OCI-LY1 (cell line): Measurements from ENCODE around the gene UBLCP1.

Source experiments
- H2AFZ ChIP-seq: fragments of 200-600 bp; sonication (generic), shearing (Covaris generic); 2 replicates; pipeline ENCODE4 v1.6.0; 2014; ENCODE audit warnings: antibody characterized with exemption, mild to moderate bottlenecking, low read length
- H3F3A ChIP-seq: fragments of 200-600 bp; sonication (generic), shearing (Covaris generic); 2 replicates; pipeline ENCODE4 v1.6.0; 2014; ENCODE audit warnings: mild to moderate bottlenecking, antibody characterized with exemption, low read length, moderate library complexity; ENCODE audit not compliant: insufficient read depth
- H3K27ac ChIP-seq: fragments of 200-600 bp; sonication (generic); 2 replicates; pipeline ENCODE4 v1.5.1; 2014; ENCODE audit warnings: low read length, mixed run types, mild to moderate bottlenecking, low read depth; ENCODE audit not compliant: poor library complexity, severe bottlenecking
- H3K27me3 ChIP-seq: fragments of 200-600 bp; sonication (generic); 2 replicates; pipeline ENCODE4 v1.6.0; 2014; ENCODE audit warnings: antibody characterized with exemption, mild to moderate bottlenecking, low read length, moderate library complexity; ENCODE audit not compliant: insufficient read depth
- H3K36me3 ChIP-seq: fragments of 200-600 bp; sonication (generic); 2 replicates; pipeline ENCODE4 v1.6.1; 2014; ENCODE audit warnings: mild to moderate bottlenecking, antibody characterized with exemption, low read length, moderate library complexity, mixed read lengths; ENCODE audit not compliant: insufficient read depth
- H3K4me1 ChIP-seq: fragments of 200-600 bp; sonication (generic); 2 replicates; pipeline ENCODE4 v1.5.1; 2014; ENCODE audit warnings: mild to moderate bottlenecking, low read length, moderate library complexity; ENCODE audit not compliant: insufficient read depth, severe bottlenecking
- H3K4me2 ChIP-seq: fragments of 200-600 bp; sonication (generic), shearing (Covaris generic); 2 replicates; pipeline ENCODE4 v1.6.1; 2014; ENCODE audit warnings: low read length
- H3K4me3 ChIP-seq: fragments of 200-600 bp; sonication (generic); 2 replicates; pipeline ENCODE4 v1.5.1; 2014; ENCODE audit warnings: low read length, low read depth, mild to moderate bottlenecking, mixed read lengths; ENCODE audit not compliant: poor library complexity, severe bottlenecking
- H3K79me2 ChIP-seq: fragments of 200-600 bp; shearing (Covaris generic); 2 replicates; pipeline ENCODE4 v1.6.1; 2016; ENCODE audit warnings: mixed run types, low read length, mixed read lengths; ENCODE audit not compliant: insufficient read depth
- H3K9ac ChIP-seq: fragments of 200-600 bp; sonication (generic), shearing (Covaris generic); 2 replicates; pipeline ENCODE4 v1.6.1; 2014; ENCODE audit warnings: mild to moderate bottlenecking, low read length, mixed read lengths
- H3K9me2 ChIP-seq: fragments of 200-600 bp; sonication (generic), shearing (Covaris generic); 2 replicates; pipeline ENCODE4 v1.6.1; 2014; ENCODE audit warnings: low read depth, mild to moderate bottlenecking, low read length, mixed read lengths
- H3K9me3 ChIP-seq: fragments of 200-600 bp; shearing (Covaris generic); 2 replicates; pipeline ENCODE4 v1.6.1; 2014; ENCODE audit warnings: low read length, mixed read lengths
- H4K20me1 ChIP-seq: fragments of 200-600 bp; sonication (generic), shearing (Covaris generic); 2 replicates; pipeline ENCODE4 v1.6.0; 2016; ENCODE audit warnings: mild to moderate bottlenecking, low read length; ENCODE audit not compliant: insufficient read depth
- CTCF ChIP-seq: fragments of 200-600 bp; sonication (generic), shearing (Covaris generic); IDR thresholded peaks from 2 replicates; pipeline ENCODE4 v1.5.1; 2017; ENCODE audit warnings: mild to moderate bottlenecking, antibody characterized with exemption, low read length, moderate library complexity, mixed read lengths
- EZH2 ChIP-seq: fragments of 200-600 bp; sonication (generic), shearing (Covaris generic); IDR thresholded peaks from 2 replicates; pipeline ENCODE4 v1.8.0; 2017; ENCODE audit warnings: borderline replicate concordance, mixed run types, mild to moderate bottlenecking, antibody characterized with exemption, low read length, moderate library complexity, mixed read lengths

UBLCP1 gene

GRCh38 chr5:159241946-159242552 is 21.0 kb upstream of the UBLCP1 start:
- H3K27ac ChIP-seq, result no peak overlapping the region

GRCh38 chr5:159242656-159243055 is 20.4 kb upstream of the UBLCP1 start:
- Histone ChIP-seq H2AFZ (no peak overlapping the region), H3K9me3 (no peaks in the 10 kb centered on the region), H3K4me2 (no peak overlapping the region), H3K36me3 (no peaks in the 10 kb centered on the region), H3K4me3 (no peak overlapping the region), H3K4me1 (no peaks in the 10 kb centered on the region), H3F3A (no peaks in the 10 kb centered on the region), H3K27ac (no peak overlapping the region), H3K79me2 (no peaks in the 10 kb centered on the region), H3K9me2 (no peaks in the 10 kb centered on the region), H3K9ac (no peak overlapping the region), H4K20me1 (no peaks in the 10 kb centered on the region), H3K27me3 (peaks cover 3% of the 10 kb centered on the region; the same call in 1 of the 2 replicates)
- TF ChIP-seq EZH2, result no peak
- no peak for TF ChIP-seq CTCF

More at GRCh38 chr5:159241946-159242552, 21.0 kb upstream of the UBLCP1 start:
- Histone ChIP-seq H3K9ac (no peak overlapping the region), H3F3A (no peaks in the 10 kb centered on the region), H3K9me3 (no peaks in the 10 kb centered on the region), H2AFZ (no peak overlapping the region), H3K36me3 (no peaks in the 10 kb centered on the region), H3K27me3 (peaks cover 3% of the 10 kb centered on the region; the same call in 1 of the 2 replicates), H3K4me2 (no peak overlapping the region), H3K79me2 (no peaks in the 10 kb centered on the region), H4K20me1 (no peaks in the 10 kb centered on the region), H3K4me1 (no peaks in the 10 kb centered on the region), H3K4me3 (no peak overlapping the region), H3K9me2 (no peaks in the 10 kb centered on the region)
- TF ChIP-seq CTCF (no peak), EZH2 (no peak)

- TF ChIP-seq EZH2 (no peak), CTCF (no peak)
- Histone ChIP-seq H3K9ac (no peak overlapping the region), H3K9me3 (no peaks in the 10 kb centered on the region), H3K27ac (no peak overlapping the region), H3K36me3 (no peaks in the 10 kb centered on the region), H2AFZ (no peak overlapping the region), H3K79me2 (no peaks in the 10 kb centered on the region), H3K27me3 (peaks cover 3% of the 10 kb centered on the region; the same call in 1 of the 2 replicates), H3K4me1 (no peaks in the 10 kb centered on the region), H3K4me2 (no peak overlapping the region), H3F3A (no peaks in the 10 kb centered on the region), H3K9me2 (no peaks in the 10 kb centered on the region), H3K4me3 (no peak overlapping the region), H4K20me1 (no peaks in the 10 kb centered on the region)
Measured at GRCh38 chr5:159243385-159243784, 19.7 kb upstream of the UBLCP1 start.
